Stimulated activated CD8-positive, alpha-beta memory T cell treated with anti-CD3 and anti-CD28 coated beads, Interleukin-2, amount 100 ng/mL, for 1 hour (primary cell): ENCODE results near the gene DAW1.
"Not testable (repeated sequence)": the region's sequence is repeated elsewhere in the genome, so short reads cannot be mapped to it uniquely, and the experiment has no call there.

ENCODE experiments used
- DNase-seq, 2 donors: peaks; one replicate each; pipeline ENCODE4 v3.0.0-alpha.2; 2020; ENCODE audit warnings: low read depth in 2 of 2

Gene DAW1, protein sequence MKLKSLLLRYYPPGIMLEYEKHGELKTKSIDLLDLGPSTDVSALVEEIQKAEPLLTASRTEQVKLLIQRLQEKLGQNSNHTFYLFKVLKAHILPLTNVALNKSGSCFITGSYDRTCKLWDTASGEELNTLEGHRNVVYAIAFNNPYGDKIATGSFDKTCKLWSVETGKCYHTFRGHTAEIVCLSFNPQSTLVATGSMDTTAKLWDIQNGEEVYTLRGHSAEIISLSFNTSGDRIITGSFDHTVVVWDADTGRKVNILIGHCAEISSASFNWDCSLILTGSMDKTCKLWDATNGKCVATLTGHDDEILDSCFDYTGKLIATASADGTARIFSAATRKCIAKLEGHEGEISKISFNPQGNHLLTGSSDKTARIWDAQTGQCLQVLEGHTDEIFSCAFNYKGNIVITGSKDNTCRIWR

DNA sequence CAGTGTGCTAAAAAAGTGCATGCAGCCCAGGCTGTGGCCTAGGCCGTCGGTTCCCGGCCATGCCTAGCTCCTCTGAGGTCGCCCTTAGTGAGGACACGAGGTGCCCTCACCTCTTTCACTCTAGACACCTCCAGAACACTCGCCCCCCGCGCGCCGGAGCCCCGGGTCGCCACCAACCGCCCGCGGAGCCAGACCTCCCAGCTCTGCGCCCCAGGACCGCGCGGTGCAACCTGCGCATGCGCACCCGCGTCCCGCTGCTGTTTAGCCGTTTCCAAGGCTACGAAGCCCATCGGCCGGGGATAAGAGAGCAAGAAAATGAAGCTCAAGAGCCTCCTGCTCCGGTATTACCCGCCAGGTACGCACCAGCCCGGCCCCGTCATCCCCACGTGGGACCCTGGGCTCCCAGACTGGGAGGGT, at the start of gene DAW1:
Gene DAW1 (plus strand): TSS at position 257 of the 417 bp plus-strand sequence. CDS start 59 bp downstream, at position 316.
- peak in 1 of 2 donors; percentile 5 for DNase-seq

DNA sequence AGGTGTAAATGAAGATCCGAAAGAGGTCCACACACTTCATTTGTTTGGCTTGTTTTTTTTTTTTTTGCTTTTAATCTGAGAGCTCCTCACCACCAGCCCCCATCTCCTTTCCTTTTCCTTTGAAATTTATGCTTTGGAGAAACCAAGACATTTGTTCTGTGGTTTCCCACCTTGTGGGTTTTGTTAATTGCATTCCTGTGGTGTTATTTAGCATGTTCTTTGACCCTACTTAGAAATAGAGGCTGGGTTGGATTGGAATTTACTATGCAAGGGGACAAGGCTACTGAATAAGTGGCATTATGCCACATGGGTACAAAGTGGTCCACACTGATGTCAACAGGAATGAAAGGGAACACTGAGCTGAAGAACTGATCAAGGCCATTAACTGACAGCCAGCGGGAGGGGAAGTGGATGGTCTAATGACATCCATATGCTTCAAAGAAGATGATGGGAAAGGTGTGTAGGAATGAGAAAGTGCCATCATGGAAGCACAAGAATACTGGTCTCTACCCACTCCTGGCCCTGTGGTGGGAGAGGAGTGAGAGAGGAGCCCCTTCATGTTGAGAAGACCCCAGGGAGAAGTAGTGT, 48.9 kb upstream of the DAW1 start:
- DNase-seq = no peak

DNA sequence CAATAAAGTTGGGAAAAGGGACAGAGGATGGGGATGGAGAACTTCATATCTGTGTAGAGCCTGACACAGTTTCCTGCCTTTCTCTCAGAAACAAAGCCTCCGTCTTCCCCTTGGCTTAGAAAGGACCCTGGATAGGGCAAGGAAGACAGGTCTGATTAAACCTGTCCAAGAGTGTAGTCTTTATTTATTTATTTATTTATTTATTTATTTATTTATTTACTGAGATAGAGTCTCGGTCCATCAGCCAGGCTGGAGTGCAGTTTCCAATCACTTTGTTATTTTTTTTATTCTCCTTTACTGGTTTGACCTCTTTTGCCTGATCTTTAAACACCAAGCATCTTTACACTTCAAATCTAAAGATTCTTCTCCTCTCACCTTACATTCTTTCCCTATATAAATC, 47.5 kb upstream of the DAW1 start:
- no peak for DNase-seq

DNA sequence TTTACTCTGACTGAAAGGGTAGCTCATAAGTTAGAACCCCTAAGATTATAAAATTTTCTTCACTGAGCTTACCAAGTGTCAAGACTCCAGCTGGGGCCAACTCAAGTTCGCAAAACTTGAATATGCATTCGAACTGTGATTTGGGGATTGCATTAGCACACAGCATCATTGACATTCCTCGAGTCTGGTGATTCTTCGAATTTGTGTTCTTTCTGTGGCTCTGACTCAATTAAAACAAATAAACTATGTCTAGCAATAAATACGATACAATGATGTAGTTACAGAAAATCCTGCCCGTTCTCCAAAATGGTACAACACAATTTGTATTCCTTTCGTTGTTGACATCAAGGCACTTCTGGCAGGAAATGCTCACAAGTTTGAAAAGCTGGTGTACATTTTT, 46.7 kb upstream of the DAW1 start:
- DNase-seq = no peak

DNA sequence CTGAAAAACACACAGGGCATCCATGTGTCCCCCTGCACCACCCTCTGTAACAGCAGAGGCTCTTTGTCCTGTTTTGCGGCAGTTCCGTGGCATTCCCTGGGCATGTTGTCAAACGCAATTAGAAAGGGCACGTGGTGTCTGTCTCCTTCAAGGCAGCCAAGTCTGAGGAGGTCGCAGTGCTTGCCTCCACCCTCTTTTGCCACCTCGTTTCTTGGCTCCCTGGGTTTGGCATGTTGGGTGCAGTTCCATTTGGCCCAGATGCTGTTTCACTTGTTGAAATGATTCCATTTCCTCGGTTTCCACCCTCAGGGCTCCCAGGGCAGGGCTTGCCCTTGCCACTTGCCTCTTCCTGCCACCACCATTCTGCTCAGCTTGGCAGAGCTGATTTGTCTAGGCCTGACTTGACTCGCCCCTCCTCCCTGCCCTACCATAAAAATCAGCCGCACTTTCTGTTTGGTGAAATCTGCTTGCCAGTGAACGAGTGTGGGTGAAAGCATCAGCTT, 45.4 kb upstream of the DAW1 start:
- no peak for DNase-seq

DNA sequence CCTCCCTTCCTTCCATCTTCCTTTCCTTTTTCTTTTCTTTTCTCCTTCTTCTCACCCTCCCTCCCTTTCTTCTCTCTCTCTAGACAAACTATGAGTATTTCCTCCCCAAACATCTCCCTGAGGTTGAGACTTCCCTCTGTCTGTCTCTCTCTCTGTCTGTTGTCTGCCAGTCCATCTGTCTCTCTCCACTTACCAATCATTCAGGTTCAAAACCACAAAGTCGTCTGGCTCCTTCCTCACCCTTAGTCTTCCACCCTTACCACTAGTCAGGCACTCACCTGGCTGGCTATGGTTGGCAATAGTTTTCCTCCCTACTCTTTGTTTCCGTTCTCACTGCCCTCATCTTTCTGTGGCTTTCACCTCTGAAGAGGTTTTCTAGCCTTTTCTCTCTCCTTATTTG, 44.9 kb upstream of the DAW1 start:
- no peak for DNase-seq

DNA sequence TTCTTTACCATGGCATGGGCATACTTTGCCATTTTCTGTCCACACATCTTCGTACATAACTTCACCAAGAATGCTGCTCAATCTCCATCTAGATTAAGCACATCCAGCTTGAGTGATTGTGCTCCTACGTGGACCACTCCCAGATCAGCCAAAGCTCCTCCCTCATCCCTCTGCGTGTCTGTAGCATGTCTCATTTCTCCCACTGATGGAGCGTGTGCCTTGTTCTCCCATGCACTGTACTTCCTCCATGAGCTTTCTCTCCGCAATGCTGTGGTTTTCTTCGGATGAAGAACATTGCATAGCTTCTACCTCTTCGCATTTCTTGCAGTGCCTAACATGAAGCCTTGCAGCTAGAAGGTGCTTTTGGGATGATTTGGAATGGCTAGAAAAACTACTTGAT, 44.3 kb upstream of the DAW1 start:
- no peak for DNase-seq

DNA sequence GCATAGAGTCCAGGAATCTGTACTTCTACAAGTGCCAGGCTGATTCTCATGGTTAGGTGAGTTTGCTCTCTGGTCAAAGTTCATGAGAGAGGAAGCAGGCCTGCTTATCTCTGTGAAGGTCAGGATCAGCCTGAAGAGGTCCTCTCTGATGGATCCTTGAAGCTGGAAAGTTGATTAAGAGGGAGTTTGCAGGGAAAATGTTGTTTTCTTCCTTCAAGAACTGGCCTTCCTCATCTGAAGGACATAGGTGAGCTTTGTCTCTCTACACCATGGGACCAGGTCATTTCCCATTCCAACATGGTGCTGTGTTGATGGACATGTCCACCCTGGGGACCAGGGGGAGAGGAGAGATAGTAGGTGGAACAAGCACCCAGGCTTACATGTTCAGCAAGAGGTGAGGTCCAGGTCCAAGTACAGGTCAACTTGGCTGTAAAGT, 42.9 kb upstream of the DAW1 start:
- DNase-seq = no peak

DNA sequence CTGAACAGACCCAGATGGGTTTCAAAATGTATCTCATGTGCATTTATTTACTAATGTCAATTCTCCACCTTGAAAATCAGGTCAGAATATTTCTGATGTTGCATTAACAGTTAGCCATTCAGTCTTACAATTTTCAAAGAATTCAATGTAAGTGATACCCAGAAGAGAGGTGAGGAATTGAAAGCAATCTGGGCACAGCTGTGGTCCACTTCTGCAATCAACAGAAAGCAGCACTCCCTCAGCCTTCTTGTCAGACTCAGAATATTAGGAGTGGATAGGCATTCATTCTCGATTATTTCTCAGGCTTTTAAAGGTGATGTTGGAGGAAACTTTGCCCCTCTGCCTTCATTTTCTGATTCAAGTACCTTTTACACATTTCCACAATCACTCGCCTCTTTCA, 42.1 kb upstream of the DAW1 start:
- no peak for DNase-seq

DNA sequence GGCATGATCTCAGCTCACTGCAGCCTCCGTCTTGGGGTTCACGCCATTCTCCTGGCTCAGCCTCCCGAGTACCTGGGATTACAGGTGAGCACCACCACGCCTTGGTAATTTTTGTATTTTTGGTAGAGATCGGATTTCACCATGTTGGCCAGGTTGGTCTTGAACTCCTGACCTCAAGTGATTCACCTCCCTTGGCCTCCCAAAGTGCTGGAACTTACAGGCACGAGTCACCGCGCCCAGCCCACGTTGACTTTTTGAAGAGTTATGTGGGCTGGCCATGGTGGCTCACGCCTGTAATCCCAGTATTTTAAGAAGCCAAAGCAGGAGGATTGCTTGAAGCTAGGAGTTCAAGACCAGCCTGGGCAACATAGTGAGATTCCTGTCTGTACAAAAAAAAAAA, 37.0 kb upstream of the DAW1 start:
- no peak for DNase-seq

DNA sequence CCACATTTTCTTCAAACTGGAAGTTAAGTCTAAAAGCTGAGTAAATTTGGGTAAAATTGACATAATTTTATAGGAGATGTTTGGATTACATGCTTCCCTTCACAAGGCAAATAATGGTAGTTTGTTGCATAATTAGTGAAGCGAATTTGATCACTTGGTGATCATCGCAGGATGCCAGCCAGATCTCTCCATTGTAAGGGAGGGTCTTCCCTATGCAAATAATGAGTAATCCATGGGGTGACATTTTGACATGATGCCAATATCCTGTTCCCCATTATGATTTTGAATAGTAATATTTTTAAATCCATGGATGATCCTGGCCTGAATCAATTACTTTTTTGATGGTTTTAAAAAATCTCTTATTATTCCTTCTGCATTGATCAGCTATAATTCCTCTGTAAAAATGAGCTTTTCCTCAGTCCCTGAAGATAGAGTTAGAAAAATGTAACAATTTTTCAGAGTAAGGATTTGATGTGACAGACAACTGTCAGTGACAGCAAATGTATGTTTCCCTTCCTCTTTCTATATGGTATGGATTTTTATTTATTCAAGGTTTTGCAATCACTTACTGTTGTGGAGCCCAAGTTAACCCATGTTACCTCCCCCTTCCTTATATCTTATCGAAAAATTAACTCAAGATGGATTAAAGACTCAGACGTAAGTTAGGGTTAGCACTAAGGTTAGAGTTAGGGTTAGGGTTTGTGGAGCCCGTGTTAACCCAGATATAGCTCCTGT, 36.3 kb upstream of the DAW1 start:
- no peak for DNase-seq

DNA sequence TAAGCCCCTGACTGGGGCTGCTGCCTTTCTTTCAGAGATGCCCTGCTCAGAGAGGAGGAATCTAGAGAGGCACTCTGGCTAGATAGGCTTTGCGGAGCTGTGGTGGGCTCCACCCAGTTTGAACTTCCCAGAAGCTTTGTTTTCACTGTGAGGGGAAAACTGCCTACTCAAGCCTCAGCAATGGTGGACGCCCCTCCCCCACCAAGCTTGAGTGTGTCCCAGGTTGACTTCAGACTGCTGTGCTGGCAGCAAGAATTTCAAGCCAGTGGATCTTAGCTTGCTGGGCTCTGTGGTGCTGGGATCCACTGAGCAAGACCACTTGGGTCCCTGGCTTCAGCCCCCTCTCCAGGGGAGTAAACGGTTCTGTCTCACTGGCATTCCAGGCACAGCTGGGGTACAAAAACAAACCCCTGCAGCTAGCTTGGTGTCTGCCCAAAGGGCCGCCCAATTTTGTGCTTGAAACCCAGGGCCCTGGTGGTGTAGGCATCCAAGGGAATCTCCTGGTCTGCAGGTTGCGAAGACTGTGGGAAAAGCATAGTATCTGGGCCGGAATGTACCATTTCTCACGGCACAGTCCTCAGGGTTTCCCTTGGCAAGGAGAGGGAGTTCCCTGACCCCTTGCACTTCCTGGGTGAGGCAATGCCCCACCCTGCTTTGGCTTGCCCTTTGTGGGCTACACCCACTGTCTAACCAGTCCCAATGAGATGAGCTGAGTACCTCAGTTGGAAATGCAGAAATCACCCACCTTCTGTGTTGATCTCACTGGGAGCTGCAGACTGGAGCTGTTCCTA, 31.9 kb upstream of the DAW1 start:
- not testable (repeated sequence) for DNase-seq

DNA sequence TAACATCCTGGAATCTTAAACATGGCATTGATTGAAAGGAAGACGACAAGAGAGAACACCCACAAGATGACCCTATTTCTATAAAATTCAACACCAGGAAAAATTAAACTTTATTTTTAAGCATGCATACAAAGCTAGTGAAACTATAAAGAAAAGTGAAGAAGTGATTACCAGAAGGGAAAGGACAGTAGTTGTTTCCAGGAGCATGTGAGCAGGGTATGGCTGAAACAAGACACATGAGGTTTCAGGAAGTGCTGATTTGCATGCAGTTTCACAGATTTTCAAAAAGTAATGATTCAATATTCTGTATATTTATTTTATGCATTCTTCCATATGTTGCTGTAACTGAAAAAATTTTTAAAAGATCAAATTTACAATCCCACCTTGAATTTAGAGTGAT, 24.6 kb upstream of the DAW1 start:
- no peak for DNase-seq

DNA sequence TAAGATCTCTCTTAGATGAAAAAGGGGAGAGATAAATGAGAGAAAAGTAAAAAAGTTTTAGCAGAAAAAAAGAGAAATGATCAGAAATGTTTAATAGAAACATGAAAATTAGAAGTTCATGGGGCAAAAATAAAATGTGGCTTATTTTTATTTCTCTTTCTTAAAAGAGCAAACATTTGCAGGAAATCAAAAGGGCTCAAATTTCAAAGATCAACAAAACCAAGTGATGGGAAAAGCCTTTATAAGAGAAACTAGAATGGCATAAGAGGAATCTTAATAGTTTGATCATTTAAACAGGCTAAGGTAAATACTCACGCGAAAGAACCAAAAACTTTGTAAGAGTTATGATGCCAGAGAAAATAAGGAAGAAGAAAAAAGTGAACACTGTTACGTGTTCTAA, 23.3 kb upstream of the DAW1 start:
- DNase-seq = no peak

DNA sequence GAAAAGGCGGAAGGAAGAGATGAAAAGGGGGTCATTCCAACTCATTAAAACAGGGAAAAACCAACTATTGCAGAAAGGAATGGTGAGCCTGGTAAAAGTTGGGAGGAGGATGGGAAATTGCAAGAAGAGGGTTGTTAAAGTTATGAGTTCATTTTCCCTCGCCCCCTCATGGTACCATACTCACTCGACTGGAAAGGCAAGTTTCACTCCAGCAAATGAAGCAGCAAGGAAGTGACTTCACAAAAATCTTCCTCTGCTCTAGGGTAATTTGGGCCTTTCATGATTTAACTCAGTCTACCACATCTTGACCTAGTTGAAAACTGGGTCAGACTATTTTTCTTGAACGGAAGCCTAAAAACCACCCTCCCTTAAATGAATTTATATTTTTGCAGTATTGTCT, 22.8 kb upstream of the DAW1 start:
- no peak for DNase-seq

DNA sequence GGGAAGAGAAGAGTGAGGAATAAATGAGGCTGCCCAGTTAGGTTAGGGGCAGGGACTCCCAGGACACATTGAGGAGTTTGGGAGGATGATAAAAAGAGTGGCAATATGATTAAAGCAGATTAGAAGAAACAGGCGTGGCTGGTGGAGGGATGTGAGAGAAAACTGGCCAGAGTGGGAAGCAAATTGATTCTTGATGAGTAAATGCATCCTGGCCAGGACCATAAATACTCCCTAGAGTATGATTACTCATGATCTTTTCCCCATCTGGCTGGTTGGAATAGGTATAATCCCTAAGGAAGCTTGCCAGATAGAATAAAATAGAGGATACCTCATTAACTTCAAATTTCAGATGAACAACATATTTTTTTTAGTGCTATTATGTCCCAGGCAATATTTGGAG, 21.5 kb upstream of the DAW1 start:
- DNase-seq = no peak

DNA sequence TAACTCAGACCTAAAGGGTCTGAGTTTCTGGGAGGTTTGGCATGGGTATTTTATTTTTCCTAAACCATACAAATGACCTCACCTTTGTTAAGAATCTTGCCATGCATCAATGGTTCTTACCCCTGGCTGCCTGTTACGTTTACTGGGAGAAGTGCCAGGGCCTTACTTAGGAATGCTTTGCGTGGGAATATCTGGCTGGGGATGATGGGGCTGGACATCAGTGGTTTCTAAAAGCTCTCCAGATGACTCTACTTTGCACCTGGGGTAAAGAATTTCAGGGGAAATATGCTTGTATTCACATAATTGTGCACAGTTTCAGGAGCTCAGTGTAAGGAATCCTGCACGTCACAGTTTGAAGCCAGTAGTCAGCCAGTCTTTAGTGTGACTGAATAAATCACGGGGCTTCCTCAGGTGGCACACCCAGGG, 18.2 kb upstream of the DAW1 start:
- no peak for DNase-seq

DNA sequence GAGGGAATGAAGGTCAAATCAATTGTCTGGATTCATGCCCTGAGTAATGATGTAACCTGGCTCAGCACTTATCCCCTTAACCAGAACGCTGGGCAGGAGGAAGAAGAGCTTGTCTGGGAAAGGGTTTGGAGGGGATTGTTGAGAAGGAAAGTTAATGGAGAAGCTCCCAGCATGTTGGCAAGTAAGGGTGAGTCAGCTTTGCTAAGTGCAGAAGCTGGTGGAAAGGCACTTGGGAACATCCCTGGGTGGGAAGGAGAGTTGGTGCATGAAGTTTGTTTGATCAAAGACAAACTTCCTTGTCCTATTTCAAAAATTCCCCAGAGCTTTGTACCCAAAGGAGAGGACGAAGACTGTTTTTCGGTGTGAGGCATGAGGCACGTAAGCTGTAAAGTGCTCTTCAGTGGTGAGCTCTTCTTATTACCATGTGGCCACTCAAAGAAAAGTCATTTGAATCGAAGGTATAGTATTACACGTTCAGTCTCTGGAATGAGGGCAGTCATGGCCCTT, 17.6 kb upstream of the DAW1 start:
- DNase-seq = no peak

DNA sequence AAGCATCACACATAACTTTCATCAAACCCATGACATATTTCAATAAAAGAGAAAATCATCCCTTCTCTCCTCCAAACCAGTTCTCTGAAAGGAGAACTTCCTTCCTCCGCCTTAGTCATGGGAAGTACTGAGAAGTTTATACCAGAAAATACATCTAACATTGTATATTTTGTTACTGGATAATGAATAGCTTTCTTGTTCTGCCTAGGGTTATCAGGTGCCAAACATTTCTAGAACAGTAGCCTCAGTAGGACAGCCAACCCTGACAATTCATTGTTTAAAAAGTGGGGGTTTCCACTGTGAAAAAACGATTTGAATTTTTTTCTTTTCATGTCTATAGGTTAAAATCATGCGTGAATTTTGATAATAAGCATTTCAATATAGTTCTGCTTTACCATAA, 16.0 kb upstream of the DAW1 start:
- DNase-seq = no peak

DNA sequence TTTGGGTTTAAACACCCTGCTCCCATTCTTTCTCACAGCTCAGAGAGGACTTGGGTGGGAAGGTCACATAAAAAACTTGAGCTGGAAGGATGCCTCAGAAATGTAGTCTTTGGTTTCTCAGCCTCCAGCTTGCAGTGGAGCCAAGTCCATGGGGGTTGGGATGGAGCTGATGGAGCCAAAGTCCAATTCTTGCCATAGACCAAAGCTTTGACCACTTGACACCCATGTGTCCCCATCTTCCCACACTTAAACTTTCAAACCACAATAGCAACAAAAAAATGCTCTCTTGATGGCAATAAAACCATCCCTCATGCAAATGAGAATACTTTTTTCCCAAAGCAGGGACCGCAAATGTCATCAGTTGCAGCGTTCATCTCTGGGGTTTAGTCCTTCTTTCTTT, 14.7 kb upstream of the DAW1 start:
- DNase-seq = no peak

DNA sequence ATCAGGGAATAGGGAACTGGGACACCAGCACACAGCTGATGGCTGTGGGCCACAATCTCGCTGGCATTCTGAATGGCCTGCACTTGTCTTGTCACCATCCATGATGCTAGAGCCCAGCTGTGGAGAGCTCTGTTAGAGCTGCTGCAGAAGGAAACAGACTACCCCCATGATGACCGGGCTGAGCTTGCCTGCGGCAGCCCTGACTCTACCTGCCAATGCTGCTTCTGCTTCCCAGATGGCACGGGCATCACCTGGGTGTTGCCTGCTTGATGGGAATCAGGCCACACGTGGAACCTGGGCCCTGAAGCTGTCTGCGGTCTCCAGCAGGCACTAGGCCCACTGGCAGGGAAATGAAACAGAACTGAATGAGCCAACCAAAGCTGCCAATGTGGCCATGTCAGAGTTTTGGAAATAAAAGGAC, 11.2 kb upstream of the DAW1 start:
- no peak for DNase-seq

DNA sequence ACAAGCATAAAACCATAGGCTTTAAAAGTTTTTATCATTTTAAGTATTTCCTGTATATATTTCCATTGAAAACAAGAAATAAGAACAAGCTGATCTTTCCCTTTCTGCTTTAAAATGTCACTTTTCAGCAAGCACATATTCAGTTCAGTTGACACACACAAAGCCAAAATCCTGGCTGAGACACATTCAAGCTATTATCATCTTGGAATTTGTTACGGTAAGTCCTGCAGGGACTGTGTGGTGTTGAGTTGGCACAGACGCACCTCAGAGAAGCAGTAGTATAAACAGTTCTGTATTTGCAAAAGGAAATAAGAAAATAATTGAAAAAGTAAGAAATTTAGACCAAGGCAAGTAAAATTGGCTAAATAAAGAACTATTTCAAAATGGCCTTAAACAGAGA, 10.4 kb upstream of the DAW1 start:
- DNase-seq = no peak
